Stimulated activated CD4-positive, alpha-beta T cell treated with anti-CD3 and anti-CD28 coated beads, Interleukin-12 subunit alpha, Interleukin-12 subunit beta, amount 100 ng/mL, for 48 hours (primary cell): Measurements from ENCODE around the gene FNIP2.
"Not testable (repeated sequence)": the region's sequence is repeated elsewhere in the genome, so short reads cannot be mapped to it uniquely, and the experiment has no call there.

Experiments used
- DNase-seq, 3 donors: peaks; one replicate each; pipeline ENCODE4 v3.0.0-alpha.2; 2020; ENCODE audit warnings: low read depth in 2 of 3, low spot score in 1 of 3

Gene FNIP2

GRCh38 chr4:158869001-158869400 is 100.2 kb downstream of the FNIP2 start:
- DNase-seq: no peak

DNA sequence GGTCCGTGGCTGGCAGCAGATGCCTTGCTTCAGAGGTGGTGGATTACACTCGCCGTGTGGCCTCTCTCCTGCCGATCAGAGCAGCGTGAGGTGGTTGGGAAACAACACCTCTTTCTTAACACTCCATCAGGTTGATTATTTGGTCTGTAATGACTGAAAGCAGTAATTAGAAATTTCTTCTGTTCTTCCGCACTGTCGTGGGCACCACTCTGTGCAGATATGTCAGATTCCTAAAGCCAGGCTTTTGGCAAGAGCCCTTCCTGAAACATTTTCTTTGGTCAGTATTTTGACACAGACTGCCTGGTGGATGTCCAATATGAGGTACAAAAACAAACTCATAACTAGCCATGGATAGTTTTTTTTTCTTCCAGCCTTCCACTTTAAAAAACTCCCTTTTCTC is 100.9 kb downstream of the FNIP2 start:
- no peak for DNase-seq

GRCh38 chr4:158870282-158870625 is 101.4 kb downstream of the FNIP2 start:
- DNase-seq: no peak

DNA sequence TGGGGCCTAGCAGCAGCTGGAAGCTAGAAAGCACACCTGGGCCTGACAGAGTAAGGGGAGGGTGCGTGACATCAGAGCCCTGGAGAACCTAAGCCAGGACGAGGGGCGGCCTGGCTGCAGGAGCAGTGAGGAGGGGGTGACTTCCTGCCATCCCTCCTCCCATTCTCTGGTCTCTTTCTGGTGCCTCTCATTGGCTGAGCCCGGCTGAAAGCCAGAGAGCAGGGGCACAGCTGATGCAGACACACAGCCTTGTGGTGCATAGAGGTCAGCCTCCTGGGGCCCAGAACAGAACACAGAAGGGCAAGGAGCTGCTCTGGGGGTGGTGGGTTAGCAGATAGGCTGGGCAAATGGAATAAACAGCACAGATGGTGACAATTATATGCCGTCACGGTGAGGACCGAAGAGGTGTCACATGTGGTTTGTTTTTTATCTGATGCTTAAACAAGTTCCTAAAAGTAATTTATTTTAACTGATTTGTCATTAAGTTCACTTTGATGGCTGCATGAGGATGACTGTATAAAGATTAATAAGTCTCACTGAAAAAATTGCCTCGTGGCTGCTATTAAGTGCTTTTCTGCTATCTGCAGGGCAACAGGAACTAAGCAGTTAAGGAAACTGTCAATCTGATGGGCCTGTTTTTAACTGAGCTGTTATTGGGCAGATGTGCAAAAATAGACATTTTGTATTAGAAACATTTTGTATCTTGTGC is 102.0 kb downstream of the FNIP2 start:
- no peak for DNase-seq

GRCh38 chr4:158871335-158871724 is 102.5 kb downstream of the FNIP2 start:
- no peak for DNase-seq

- no peak for DNase-seq
These were observed 105.1 kb downstream of the FNIP2 start for GRCh38 chr4:158873795-158874401.

DNA sequence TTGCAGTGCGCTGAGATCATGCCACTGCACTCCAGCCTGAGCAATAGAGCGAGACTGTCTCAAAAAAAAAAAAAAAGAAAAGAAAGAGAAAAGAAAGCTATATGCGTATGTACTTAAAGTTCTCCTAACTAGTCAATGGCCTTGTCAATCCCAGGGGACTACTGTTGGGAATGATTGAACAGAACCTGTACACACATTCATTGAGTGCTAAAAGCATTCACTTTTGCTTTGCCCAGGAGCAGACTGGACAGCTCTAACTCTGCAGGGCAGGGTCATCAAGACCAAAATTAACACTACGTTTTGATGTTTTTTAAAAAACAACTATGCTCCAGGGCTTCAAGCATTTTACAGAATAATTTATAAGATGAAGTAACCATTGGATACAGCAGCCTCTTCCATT is 106.2 kb downstream of the FNIP2 start:
- DNase-seq: no peak

GRCh38 chr4:158875455-158875854 is 106.6 kb downstream of the FNIP2 start:
- DNase-seq: no peak

- DNase-seq: no peak
These were observed 108.2 kb downstream of the FNIP2 start for GRCh38 chr4:158877069-158877468.

GRCh38 chr4:158882142-158882541 is 113.3 kb downstream of the FNIP2 start:
- not testable (repeated sequence) for DNase-seq

- no peak for DNase-seq
These were observed 115.5 kb downstream of the FNIP2 start for GRCh38 chr4:158884280-158884679.

DNA sequence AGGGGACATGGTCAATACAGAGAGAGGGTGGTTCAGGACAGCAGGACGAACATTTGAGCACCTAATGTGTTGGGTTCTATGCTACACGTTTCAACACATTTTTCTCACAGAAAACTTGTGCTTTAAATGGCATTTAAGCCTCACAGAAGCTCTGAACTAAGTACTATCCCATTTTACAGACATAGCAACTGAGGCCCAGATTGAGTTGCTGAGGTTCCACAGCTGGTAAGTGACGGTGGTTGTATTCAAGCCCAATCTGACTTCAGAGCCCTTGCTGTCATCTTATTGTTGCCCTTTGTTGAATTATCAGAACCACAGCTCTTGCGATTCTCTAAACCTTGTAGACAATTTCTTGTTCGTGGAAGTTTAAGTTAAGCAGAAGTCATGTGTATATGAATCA is 116.7 kb downstream of the FNIP2 start:
- no peak for DNase-seq

DNA sequence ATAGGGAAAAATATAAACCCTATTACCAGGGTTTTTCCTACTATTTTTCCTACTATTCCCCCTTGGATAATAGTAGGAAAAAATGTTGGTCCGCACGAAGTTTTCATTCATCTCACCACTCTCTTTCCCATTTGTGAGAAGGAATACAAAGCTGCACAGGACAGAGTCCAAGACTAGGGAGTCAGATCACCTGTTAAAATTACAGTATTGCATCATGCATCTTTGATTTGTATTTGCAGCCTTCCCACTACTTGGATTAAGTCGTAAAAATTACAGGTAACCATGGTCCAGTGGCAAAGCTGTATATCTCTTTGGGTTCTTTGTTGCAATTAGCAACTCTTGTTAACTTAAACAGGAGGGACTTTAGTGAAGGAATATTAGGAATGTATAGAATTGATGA is 121.5 kb downstream of the FNIP2 start:
- no peak for DNase-seq

- DNase-seq: no peak
These were observed 122.4 kb downstream of the FNIP2 start for GRCh38 chr4:158891256-158891655.

DNA sequence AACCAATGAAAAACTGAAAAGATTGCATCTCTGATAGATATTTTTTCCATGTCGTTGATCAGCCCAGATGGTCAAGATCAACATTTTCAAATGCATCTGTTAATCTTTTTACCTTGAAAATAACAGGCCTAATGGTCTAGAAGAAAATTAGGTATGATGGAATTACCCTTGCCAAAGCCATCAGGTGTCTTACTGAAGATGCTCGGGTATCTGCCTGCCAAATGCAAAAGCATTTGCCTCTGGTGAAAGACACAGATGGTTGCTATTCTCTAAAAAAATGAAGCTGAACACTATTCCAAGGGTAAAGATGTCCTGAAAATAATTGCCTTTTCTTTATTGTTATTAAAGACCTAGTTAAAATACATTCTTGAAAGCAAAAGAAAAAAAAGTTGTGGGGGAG is 126.0 kb downstream of the FNIP2 start:
- no peak for DNase-seq

GRCh38 chr4:158895797-158896576 is 127.2 kb downstream of the FNIP2 start:
- DNase-seq: no peak

DNA sequence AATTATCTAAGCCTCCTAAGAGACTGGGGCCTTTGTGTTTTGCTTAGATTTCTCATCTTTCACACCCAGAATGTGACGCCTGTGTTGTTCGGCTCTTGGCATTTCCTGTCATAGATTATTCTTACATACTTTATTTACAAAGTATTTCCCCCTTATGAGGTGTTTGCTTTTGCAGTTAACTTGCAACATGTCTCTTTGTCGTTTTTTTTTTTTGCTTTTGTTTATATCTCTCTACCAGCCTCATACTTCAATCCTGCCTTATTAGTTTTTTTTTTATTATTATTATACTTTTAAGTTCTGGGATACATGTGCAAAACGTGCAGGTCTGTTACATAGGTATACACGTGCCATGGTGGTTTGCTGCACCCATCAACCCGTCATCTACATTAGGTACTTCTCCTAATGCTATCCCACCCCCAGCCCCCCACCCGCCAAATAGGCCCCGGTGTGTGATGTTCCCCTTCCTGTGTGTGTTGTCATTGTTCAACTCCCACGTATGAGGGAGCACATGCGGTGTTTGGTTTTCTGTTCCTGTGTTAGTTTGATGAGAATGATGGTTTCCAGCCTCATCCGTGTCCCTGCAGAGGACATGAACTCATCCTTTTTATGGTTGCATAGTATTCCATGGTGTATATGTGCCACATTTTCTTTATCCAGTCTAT is 127.9 kb downstream of the FNIP2 start:
- DNase-seq: not testable (repeated sequence)

DNA sequence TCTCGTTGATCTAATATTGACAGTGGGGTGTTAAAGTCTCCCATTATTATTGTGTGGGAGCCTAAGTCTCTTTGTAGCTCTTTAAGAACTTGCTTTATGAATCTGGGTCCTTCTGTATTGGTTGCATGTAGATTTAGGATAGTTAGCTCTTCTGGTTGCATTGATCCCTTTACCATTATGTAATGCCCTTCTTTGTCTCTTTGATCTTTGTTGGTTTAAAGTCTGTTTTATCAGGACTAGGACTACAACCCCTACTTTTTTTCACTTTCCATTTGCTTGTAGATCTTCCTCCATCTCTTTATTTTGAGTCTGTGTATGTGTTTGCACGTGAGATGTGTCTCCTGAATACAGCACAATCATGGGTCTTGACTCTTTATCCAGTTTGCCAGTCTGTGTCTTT is 131.6 kb downstream of the FNIP2 start:
- not testable (repeated sequence) for DNase-seq

GRCh38 chr4:158902280-158903078 is 133.7 kb downstream of the FNIP2 start:
- DNase-seq: not testable (repeated sequence)

GRCh38 chr4:158903079-158903456 is 134.2 kb downstream of the FNIP2 start:
- DNase-seq: no peak

DNA sequence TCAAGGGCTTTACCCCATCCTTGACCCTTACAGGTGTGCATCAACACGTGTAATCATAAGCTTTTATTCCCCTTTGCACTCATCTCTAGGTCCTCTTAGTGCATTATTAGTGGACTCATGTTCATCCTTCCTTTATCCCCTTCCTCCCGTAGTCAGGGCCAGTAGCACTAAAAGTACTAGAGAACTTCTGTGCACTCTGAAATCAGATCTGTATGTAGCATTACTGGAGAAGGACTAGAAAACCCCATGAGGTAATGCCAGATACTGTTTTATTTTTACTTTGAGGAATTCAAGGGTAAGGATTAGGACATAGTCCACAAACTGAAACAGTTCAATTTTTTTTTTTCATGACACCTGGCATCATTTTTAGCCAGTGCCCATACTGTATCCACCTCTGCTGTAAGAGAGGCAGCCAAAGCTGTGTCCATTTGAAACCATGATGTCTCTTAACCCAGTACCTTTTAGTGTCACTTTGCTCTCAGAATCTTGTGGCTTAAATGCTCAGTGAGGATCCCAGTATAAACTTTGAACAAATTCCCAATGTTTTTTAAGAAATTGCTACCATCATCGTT is 134.7 kb downstream of the FNIP2 start:
- no peak for DNase-seq
